A549 (cell line): Measurements from ENCODE around the gene SHH. TPM values are rescaled to one million over a fixed set of nuclear protein-coding genes. Genes with fewer than 3 reads are reported as not detected.

Experiments used
- ATAC-seq, 2 experiments: fragments of 200-7000 bp in 1 of 2; fragments of >200 bp in 1 of 2; cut with Nextera tagmentation in 1 of 2; cut with Tn5 transposase in 1 of 2; 3 replicates each; pipeline versions ENCODE4 v1.8.0 to v1.9.1; 2018 to 2020; ENCODE audit warnings: mild to moderate bottlenecking in 1 of 2, moderate library complexity in 1 of 2
- CTCF ChIA-PET: fragments of 300-600 bp; sonication (Branson Sonifier 250); formaldehyde crosslinking; extraction: SDS; loops from one replicate; lab custom pipeline; 2021; ENCODE audit warnings: antibody characterized with exemption, inconsistent platforms; lab: Yijun Ruan, JAX
- POLR2A ChIA-PET: fragments of 350-600 bp; formaldehyde crosslinking; extraction: SDS; loops from one replicate; lab custom pipeline; 2021; ENCODE audit warnings: antibody characterized with exemption, inconsistent platforms; lab: Yijun Ruan, JAX
- DNase-seq, 2 experiments: peaks; one replicate each; pipeline versions ENCODE4 v3.0.0 to v3.0.0-alpha.2; 2011 to 2016; ENCODE audit warnings: low read depth in 1 of 2, low spot score in 1 of 2
- FAIRE-seq: peaks from 2 replicates; lab custom pipeline; 2011; peaks lifted over from hg19 to GRCh38; lab: Jason Lieb, UNC
- H3K27ac ChIP-seq, 2 experiments: fragments of >200 bp; sonication (Bioruptor Twin); formaldehyde crosslinking; 3 replicates each; pipeline ENCODE4 v1.5.1; 2016 to 2017
- H3K4me1 ChIP-seq: fragments of >200 bp; sonication (Bioruptor Twin); formaldehyde crosslinking; 3 replicates; pipeline ENCODE4 v1.6.1; 2016
- H3K4me2 ChIP-seq: fragments of >200 bp; sonication (Bioruptor Twin); formaldehyde crosslinking; 3 replicates; pipeline ENCODE4 v1.6.1; 2016
- H3K4me3 ChIP-seq: fragments of >200 bp; sonication (Bioruptor Twin); formaldehyde crosslinking; 3 replicates; pipeline ENCODE4 v1.5.1; 2016
- H3K9me3 ChIP-seq: fragments of >200 bp; sonication (Bioruptor Twin); formaldehyde crosslinking; 3 replicates; pipeline ENCODE4 v1.6.1; 2016
- BHLHE40 ChIP-seq: IDR thresholded peaks from 2 replicates; pipeline ENCODE4 v1.6.1; 2012; ENCODE audit warnings: low read depth, low read length, inconsistent platforms
- CBX2 ChIP-seq: fragments of 200-600 bp; sonication (generic); IDR thresholded peaks from 2 replicates; pipeline ENCODE4 v1.6.1; 2016; ENCODE audit warnings: low read depth, mild to moderate bottlenecking, borderline replicate concordance
- CHD2 ChIP-seq: fragments of 150-350 bp; IDR thresholded peaks from 2 replicates; pipeline ENCODE4 v1.6.1; 2014; ENCODE audit warnings: low read length; ENCODE audit not compliant: partially characterized antibody
- CTCF ChIP-seq: fragments of >200 bp; sonication (Bioruptor Twin); formaldehyde crosslinking; IDR thresholded peaks from 3 replicates; pipeline ENCODE4 v1.5.1; 2016
- ESRRA ChIP-seq: fragments of 150-350 bp; IDR thresholded peaks from 2 replicates; pipeline ENCODE4 v1.6.1; 2014; ENCODE audit warnings: mild to moderate bottlenecking, low read length, borderline replicate concordance
- GATA3 ChIP-seq: IDR thresholded peaks from 2 replicates; pipeline ENCODE4 v1.6.1; 2012; ENCODE audit warnings: borderline replicate concordance
- HOXB13 ChIP-seq: fragments of 250-450 bp; sonication (Bioruptor Pico); IDR thresholded peaks from 2 replicates; pipeline ENCODE4 v1.5.0; 2020; ENCODE audit warnings: low read depth, mild to moderate bottlenecking, moderate library complexity
- JUNB ChIP-seq: fragments of >200 bp; sonication (Bioruptor Twin); formaldehyde crosslinking; IDR thresholded peaks from 2 replicates; pipeline ENCODE4 v1.6.1; 2016
- NPAS2 ChIP-seq: fragments of 250-450 bp; sonication (Bioruptor Pico); IDR thresholded peaks from 2 replicates; pipeline ENCODE4 v1.8.0; 2022; ENCODE audit warnings: mild to moderate bottlenecking, moderate library complexity, borderline replicate concordance
- NR3C1 ChIP-seq: fragments of >200 bp; sonication (Bioruptor Twin); formaldehyde crosslinking; IDR thresholded peaks from 3 replicates; pipeline ENCODE4 v1.6.1; 2017
- PBX3 ChIP-seq: IDR thresholded peaks from 2 replicates; pipeline ENCODE4 v1.6.1; 2012
- POLR2AphosphoS2 ChIP-seq: conservative IDR thresholded peaks from 2 replicates; pipeline ENCODE4 v1.6.1; 2012; ENCODE audit warnings: low read length, improper control_type of control experiment, inconsistent platforms
- REST ChIP-seq: fragments of 200-600 bp; sonication (generic); IDR thresholded peaks from 2 replicates; pipeline ENCODE4 v1.6.1; 2016; ENCODE audit warnings: antibody characterized with exemption, mild to moderate bottlenecking, moderate library complexity
- RFX5 ChIP-seq: fragments of 450-650 bp; IDR thresholded peaks from 2 replicates; pipeline ENCODE4 v1.7.1; 2014; ENCODE audit warnings: antibody characterized with exemption, mild to moderate bottlenecking, moderate library complexity
- SMC3 ChIP-seq: fragments of >200 bp; sonication (Bioruptor Twin); formaldehyde crosslinking; IDR thresholded peaks from 3 replicates; pipeline ENCODE4 v1.6.1; 2018; ENCODE audit warnings: inconsistent platforms
- SREBF2 ChIP-seq: fragments of 450-650 bp; IDR thresholded peaks from 2 replicates; pipeline ENCODE4 v1.6.1; 2014; ENCODE audit warnings: mild to moderate bottlenecking, moderate library complexity
- USF2 ChIP-seq: fragments of 450-650 bp; IDR thresholded peaks from 2 replicates; pipeline ENCODE4 v1.6.1; 2014; ENCODE audit warnings: antibody characterized with exemption
- ZC3H11A ChIP-seq: fragments of 450-650 bp; IDR thresholded peaks from 2 replicates; pipeline ENCODE4 v1.6.1; 2014; ENCODE audit warnings: antibody characterized with exemption, mild to moderate bottlenecking
- ZSCAN20 ChIP-seq: fragments of 250-450 bp; sonication (Bioruptor Pico); IDR thresholded peaks from 2 replicates; pipeline ENCODE4 v1.8.0; 2022; ENCODE audit warnings: mild to moderate bottlenecking, moderate library complexity
- WGBS: methylation state at CpG from one replicate; pipeline ENCODE4 v1.1.6; 2017; ENCODE audit errors: missing lambda C conversion rate; 5-methylcytosine and 5-hydroxymethylcytosine counted together
- polyA plus RNA-seq, 4 experiments: library from polyadenylated mRNA; depleted of rRNA in 3 of 4; stranded (reverse); fragments of >200 nt; fragmentation: RNase III in 1 of 4; extraction: RNeasy Plus Mini Kit Qiagen cat#74134 plus additional on column Dnase treatment in 1 of 4; gene quantifications; 2 replicates in 3 of 4; 3 replicates in 1 of 4; pipeline ENCODE4 v1.2.3, GENCODE V29; 2011 to 2017
- TF ChIP-seq, protein P1 (sequence below): IDR thresholded peaks from 2 replicates; pipeline ENCODE4 v1.6.1; 2012; ENCODE audit warnings: low read depth, borderline replicate concordance

Gene SHH
- polyA plus RNA-seq, 2 of the 4 experiments (the other 2 are of a cell fraction) = 0.84 to 1.2 TPM

DNA sequence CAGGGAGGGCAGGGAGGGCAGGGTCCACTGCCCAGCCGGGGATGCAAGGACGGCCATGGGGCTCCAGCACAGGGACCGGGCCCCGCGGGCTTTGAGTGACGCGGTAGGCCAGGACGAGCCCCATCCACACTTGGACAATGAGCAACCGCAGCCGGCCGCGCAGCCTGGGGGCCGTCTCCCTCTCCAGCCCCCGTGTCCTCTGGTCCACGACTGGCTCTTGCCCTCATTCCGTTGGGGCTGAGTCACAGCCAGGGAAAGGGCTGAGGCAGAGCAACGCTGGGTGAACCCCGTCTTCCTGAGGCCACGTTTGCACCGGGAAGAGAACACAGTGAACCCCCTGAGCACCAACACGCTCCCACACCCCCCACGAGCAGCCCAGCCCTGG lies 23.7 kb downstream of the SHH start:
- POLR2A ChIA-PET = no interaction called here
- H3K4me3 ChIP-seq = no peak overlapping the region
- FAIRE-seq (no peak), ATAC-seq (no peak; a peak in 1 of 6 replicates), DNase-seq (no peak)
- no peak overlapping the region for H3K4me2 ChIP-seq
- CTCF ChIA-PET = no interaction called here
- no peaks in the 10 kb centered on the region for H3K4me1 ChIP-seq
- H3K9me3 ChIP-seq = no peaks in the 10 kb centered on the region
- H3K27ac ChIP-seq = no peak overlapping the region
- 83% methylated on average over 19 of the region's 22 CpGs for WGBS
- TF ChIP-seq BHLHE40 (no peak), SMC3 (no peak), ESRRA (no peak), ZC3H11A (no peak), JUNB (no peak), CTCF (no peak), SREBF2 (no peak), CHD2 (no peak), RFX5 (no peak), ZSCAN20 (CRISPR knock-in tag) (no peak), HOXB13 (CRISPR knock-in tag) (no peak), USF2 (no peak), REST (no peak), NPAS2 (CRISPR knock-in tag) (no peak)

DNA sequence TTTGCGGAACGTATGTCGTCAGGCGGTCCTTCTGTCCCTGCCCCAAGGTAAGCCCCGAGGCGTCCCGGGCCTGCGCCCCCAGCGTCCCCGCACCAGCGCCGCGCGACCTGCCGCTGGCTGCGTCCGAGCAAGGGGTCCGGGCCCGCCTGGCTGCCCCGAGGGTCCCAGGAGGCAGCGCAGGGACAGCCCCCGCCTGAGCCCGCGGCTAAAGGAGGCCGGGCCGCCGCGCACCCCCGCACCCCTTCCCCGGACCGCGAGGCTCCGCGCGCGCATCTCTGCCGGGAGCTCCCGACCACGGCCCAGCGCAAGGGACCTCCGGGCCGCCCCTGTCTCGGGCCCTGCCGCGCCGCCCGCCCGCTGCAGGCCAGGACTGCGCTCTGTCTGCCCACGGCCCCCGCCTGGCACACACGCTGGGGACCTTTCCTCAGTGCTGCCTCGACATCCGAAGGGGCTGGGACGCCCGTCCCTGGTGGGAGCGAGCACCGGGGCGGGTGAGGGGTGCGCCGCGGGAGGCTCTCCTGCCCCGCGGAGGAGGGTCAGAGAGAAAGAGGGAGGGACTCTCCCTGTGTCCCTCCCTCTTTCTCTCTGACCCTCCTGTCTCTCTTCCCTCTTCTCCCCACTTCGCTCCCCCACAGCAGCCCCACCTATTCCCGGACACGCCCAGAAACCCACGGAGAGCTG lies 25.0 kb downstream of the SHH start:
- H3K4me3 ChIP-seq = peak overlapping the region; percentile 76
- DNase-seq (peak; percentile 31 to 55), ATAC-seq (peak; percentile 73 to 86), FAIRE-seq (no peak)
- ChIA-PET POLR2A (no interaction called here), CTCF (interaction anchor here (1.0 kb wide), 1 partner anchor 10 kb away, joined by 3 read pairs; no protein-coding TSS in a partner anchor)
- WGBS = 14% methylated on average over 16 of the region's 68 CpGs
- no peaks in the 10 kb centered on the region for H3K4me1 ChIP-seq
- no peaks in the 10 kb centered on the region for H3K9me3 ChIP-seq
- no peak for TF ChIP-seq PBX3
- no peak for TF ChIP-seq SREBF2
- TF ChIP-seq, protein P1, sequence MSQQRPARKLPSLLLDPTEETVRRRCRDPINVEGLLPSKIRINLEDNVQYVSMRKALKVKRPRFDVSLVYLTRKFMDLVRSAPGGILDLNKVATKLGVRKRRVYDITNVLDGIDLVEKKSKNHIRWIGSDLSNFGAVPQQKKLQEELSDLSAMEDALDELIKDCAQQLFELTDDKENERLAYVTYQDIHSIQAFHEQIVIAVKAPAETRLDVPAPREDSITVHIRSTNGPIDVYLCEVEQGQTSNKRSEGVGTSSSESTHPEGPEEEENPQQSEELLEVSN = no peak
- TF ChIP-seq GATA3 = no peak
- TF ChIP-seq POLR2AphosphoS2 = no peak
- no peak for TF ChIP-seq CBX2
- TF ChIP-seq NR3C1 = no peak
- peak overlapping the region; percentile 95 for H3K4me2 ChIP-seq
- H3K27ac ChIP-seq = peak overlapping the region; percentile 55 to 90
